GM18520 (cell line): ENCODE data around the gene CES3.

Source experiments
- ATAC-seq: cut with Tn5 transposase; IDR thresholded peaks from one replicate; pipeline ENCODE4 v1.9.1; 2021; ENCODE audit not compliant: unreplicated experiment

Gene CES3

GRCh38 chr16:66961065-66961744 lies at the start of gene CES3:
TSS of gene CES3 (plus strand) at chr16:66961266. CDS start at chr16:66961308, 42 bp downstream.
- ATAC-seq = peak; percentile 46

GRCh38 chr16:66911801-66912200 lies 49.3 kb upstream of the CES3 start:
- no peak for ATAC-seq

GRCh38 chr16:66913081-66913480 lies 48.0 kb upstream of the CES3 start:
- ATAC-seq = no peak

- ATAC-seq = no peak
Observed at GRCh38 chr16:66913711-66914110, 47.4 kb upstream of the CES3 start.

GRCh38 chr16:66914541-66914940 lies 46.5 kb upstream of the CES3 start:
- no peak for ATAC-seq

- no peak for ATAC-seq
Observed at GRCh38 chr16:66915041-66915440, 46.0 kb upstream of the CES3 start.

GRCh38 chr16:66916518-66916917 lies 44.5 kb upstream of the CES3 start:
- ATAC-seq = no peak

- no peak for ATAC-seq
Observed at GRCh38 chr16:66917741-66918140, 43.3 kb upstream of the CES3 start.

GRCh38 chr16:66918355-66918754 lies 42.7 kb upstream of the CES3 start:
- ATAC-seq = no peak

GRCh38 chr16:66918803-66919568 lies 42.1 kb upstream of the CES3 start, which contains the start of gene CDH16:
TSS of gene CDH16 (minus strand) at chr16:66918885. CDS start at chr16:66918065, 820 bp downstream.
- ATAC-seq = no peak

- no peak for ATAC-seq
Observed at GRCh38 chr16:66919569-66920298, 41.3 kb upstream of the CES3 start.

- no peak for ATAC-seq
Observed at GRCh38 chr16:66920299-66920590, 40.8 kb upstream of the CES3 start.

GRCh38 chr16:66920924-66921680 lies 40.0 kb upstream of the CES3 start:
- ATAC-seq = no peak

GRCh38 chr16:66921729-66922450 lies 39.2 kb upstream of the CES3 start:
- no peak for ATAC-seq

- no peak for ATAC-seq
Observed at GRCh38 chr16:66923247-66923731, 37.8 kb upstream of the CES3 start.

- no peak for ATAC-seq
Observed at GRCh38 chr16:66923866-66924265, 37.2 kb upstream of the CES3 start.

GRCh38 chr16:66924527-66925321 lies 36.3 kb upstream of the CES3 start:
- no peak for ATAC-seq

GRCh38 chr16:66925322-66925840 lies 35.7 kb upstream of the CES3 start, which contains the start of gene RRAD:
TSS of gene RRAD (minus strand) at chr16:66925535. CDS start at chr16:66925179, 356 bp downstream.
- no peak for ATAC-seq
